OCI-LY3 (cell line): ENCODE results near the gene EBNA1BP2.
A peak's percentile ranks its signal among the peaks of the same experiment; 100 is the strongest.

Experiments used
- H2AFZ ChIP-seq: fragments of 200-600, 300-600 bp; shearing (Covaris generic); 2 replicates; pipeline ENCODE4 v1.6.0; 2014; ENCODE audit warnings: antibody characterized with exemption, low read depth, low read length
- H3K27ac ChIP-seq: fragments of 200-600, 300-600 bp; sonication (generic); 2 replicates; pipeline ENCODE4 v1.5.1; 2014; ENCODE audit warnings: mild to moderate bottlenecking, low read length, moderate library complexity, mixed read lengths
- H3K27me3 ChIP-seq: fragments of 200-600, 300-600 bp; sonication (generic); 2 replicates; pipeline ENCODE4 v1.6.1; 2014; ENCODE audit warnings: low read depth, low read length, mixed read lengths
- H3K36me3 ChIP-seq: fragments of 200-600, 300-600 bp; sonication (generic); replicated peaks from 2 replicates; pipeline ENCODE3; 2014; ENCODE audit warnings: low read depth, low read length, mixed read lengths
- H3K4me1 ChIP-seq: fragments of 300-600, 200-600 bp; sonication (generic); 2 replicates; pipeline ENCODE4 v1.6.1; 2014; ENCODE audit warnings: low read length, mixed read lengths
- H3K4me2 ChIP-seq: fragments of 200-600, 300-600 bp; sonication (generic); 2 replicates; pipeline ENCODE4 v1.6.1; 2014; ENCODE audit warnings: low read length, mixed read lengths
- H3K4me3 ChIP-seq: fragments of 300-600, 200-600 bp; sonication (generic); 2 replicates; pipeline ENCODE4 v1.5.1; 2014; ENCODE audit warnings: antibody characterized with exemption, mild to moderate bottlenecking, low read length, moderate library complexity
- H3K79me2 ChIP-seq: fragments of 300-600, 200-600 bp; shearing (Covaris generic); 2 replicates; pipeline ENCODE4 v1.6.1; 2014; ENCODE audit warnings: mild to moderate bottlenecking, low read length, mixed read lengths
- H3K9ac ChIP-seq: fragments of 300-600, 200-600 bp; shearing (Covaris generic); 2 replicates; pipeline ENCODE4 v1.6.0; 2014; ENCODE audit warnings: mild to moderate bottlenecking, low read length, moderate library complexity
- H3K9me3 ChIP-seq: fragments of 200-600, 300-600 bp; shearing (Covaris generic); 2 replicates; pipeline ENCODE4 v1.6.1; 2014; ENCODE audit warnings: low read length, mixed read lengths; ENCODE audit not compliant: insufficient read depth
- H4K20me1 ChIP-seq: fragments of 200-600, 300-600 bp; sonication (generic); 2 replicates; pipeline ENCODE4 v1.6.1; 2016; ENCODE audit warnings: low read length, mixed read lengths; ENCODE audit not compliant: insufficient read depth
- CTCF ChIP-seq: fragments of 200-600, 300-600 bp; sonication (generic); IDR thresholded peaks from 2 replicates; pipeline ENCODE4 v1.5.1; 2014; ENCODE audit warnings: antibody characterized with exemption, low read length, low read depth
- EZH2phosphoT487 ChIP-seq: fragments of 200-600 bp; shearing (Covaris generic); IDR thresholded peaks from 2 replicates; pipeline ENCODE4 v1.6.1; 2018; ENCODE audit warnings: antibody characterized with exemption, mixed run types, low read depth

The EBNA1BP2 gene

GRCh38 chr1:43205671-43206070 lies 33.6 kb upstream of the EBNA1BP2 start:
- Histone ChIP-seq H3K4me1 (peaks cover 10% of the 10 kb centered on the region), H3K4me3 (no peak overlapping the region), H3K79me2 (no peaks in the 10 kb centered on the region), H3K27me3 (no peaks in the 10 kb centered on the region), H4K20me1 (no peaks in the 10 kb centered on the region), H3K4me2 (no peak overlapping the region), H3K9me3 (no peaks in the 10 kb centered on the region), H3K27ac (no peak overlapping the region), H3K9ac (no peak overlapping the region), H3K36me3 (no peaks in the 10 kb centered on the region), H2AFZ (no peak overlapping the region)
- TF ChIP-seq EZH2phosphoT487 (no peak), CTCF (no peak)

DNA sequence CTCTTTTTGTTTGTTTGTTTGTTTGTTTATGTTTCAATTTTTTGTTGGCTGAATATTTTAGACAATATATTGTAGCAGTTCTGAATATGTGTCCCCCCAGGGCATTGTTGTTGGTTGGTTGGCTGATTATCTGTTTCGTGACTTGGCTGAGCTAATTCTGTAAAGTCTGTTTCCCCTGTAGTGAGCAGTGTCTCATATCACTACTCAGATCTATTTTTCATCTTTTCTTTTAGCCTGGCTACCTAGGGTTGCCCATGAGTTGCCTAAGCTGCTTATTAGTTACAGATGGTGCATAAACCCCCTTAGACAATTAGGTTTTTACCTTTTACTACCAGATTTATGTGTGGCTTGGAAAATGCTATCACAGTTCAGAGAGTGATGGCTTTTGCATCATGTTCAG lies 32.3 kb upstream of the EBNA1BP2 start:
- Histone ChIP-seq H3K9ac (no peak overlapping the region), H3K4me2 (no peak overlapping the region), H3K27me3 (no peaks in the 10 kb centered on the region), H3K27ac (no peak overlapping the region), H3K36me3 (no peaks in the 10 kb centered on the region), H3K4me1 (peaks cover 14% of the 10 kb centered on the region), H3K9me3 (no peaks in the 10 kb centered on the region), H4K20me1 (no peaks in the 10 kb centered on the region), H2AFZ (no peak overlapping the region), H3K79me2 (no peaks in the 10 kb centered on the region), H3K4me3 (no peak overlapping the region)
- TF ChIP-seq EZH2phosphoT487 (no peak), CTCF (no peak)

DNA sequence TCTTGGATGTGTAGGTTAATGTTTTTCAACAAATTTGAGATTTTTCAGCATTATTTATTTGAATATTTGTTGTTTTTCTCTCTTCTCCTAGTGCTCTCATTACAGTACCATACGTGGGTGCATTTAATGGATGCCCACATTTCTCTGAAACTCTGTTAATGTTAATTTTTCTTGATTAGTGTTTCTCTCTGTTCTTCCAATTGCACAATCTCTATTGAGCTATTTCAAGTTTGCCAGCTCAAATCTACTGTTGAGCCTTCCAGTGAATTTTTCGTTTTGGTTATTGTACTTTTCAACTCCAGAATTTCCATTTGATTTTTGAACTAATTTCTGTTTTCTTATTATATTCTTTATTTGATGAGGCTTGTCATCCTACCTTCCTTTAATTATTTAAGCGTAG lies 31.8 kb upstream of the EBNA1BP2 start:
- Histone ChIP-seq H3K4me2 (no peak overlapping the region), H3K79me2 (no peaks in the 10 kb centered on the region), H3K36me3 (no peaks in the 10 kb centered on the region), H2AFZ (no peak overlapping the region), H3K4me3 (no peak overlapping the region), H3K4me1 (peaks cover 20% of the 10 kb centered on the region), H3K27ac (no peak overlapping the region), H3K27me3 (no peaks in the 10 kb centered on the region), H3K9me3 (no peaks in the 10 kb centered on the region), H3K9ac (no peak overlapping the region), H4K20me1 (no peaks in the 10 kb centered on the region)
- TF ChIP-seq CTCF = no peak
- TF ChIP-seq EZH2phosphoT487 = no peak

DNA sequence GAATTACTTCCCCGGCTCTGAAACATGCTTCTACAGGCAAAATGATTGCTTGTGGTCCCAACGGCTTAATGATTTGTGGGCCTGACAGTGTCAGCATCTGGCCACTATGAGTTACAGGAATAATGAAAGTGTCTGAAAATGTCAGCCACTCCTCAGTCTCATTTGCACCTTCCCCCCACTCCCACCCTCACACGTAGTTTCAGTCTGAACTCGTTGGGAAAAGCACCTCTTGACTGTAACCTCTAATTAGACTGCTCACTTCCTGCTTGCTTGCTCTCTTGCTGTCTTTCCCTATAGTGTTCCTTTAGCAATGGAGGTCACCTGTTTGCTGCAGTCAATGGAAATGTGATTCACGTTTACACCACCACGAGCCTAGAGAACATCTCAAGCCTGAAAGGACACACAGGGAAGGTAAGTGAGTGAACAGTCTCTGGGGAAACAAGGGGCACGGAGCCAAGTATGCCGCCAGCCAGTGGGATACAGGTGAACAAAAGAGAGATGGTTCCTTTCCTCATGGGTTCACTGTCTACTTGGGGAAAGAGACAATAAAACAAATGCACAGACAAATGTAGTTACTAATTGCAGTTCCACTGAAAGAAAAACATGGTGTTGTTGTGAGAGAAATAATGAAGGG lies 27.1 kb upstream of the EBNA1BP2 start:
- H3K9me3 ChIP-seq = 0 out of 2 replicates have a peak, but pooled peaks cover 9% of the 10 kb centered on the region
- no peaks in the 10 kb centered on the region for H3K27me3 ChIP-seq
- peak overlapping the region; percentile 43; the same call in 1 of the 2 replicates for H3K9ac ChIP-seq
- H2AFZ ChIP-seq = peak overlapping the region; percentile 79
- no peaks in the 10 kb centered on the region for H3K79me2 ChIP-seq
- H3K4me3 ChIP-seq = peak overlapping the region; percentile 36
- peaks cover 19% of the 10 kb centered on the region for H3K4me1 ChIP-seq
- TF ChIP-seq EZH2phosphoT487 (no peak), CTCF (no peak)
- H3K36me3 ChIP-seq = no peaks in the 10 kb centered on the region
- H3K27ac ChIP-seq = peak overlapping the region; percentile 41
- H3K4me2 ChIP-seq = peak overlapping the region; percentile 73
- no peaks in the 10 kb centered on the region for H4K20me1 ChIP-seq
